ENCODE data around the gene AGTPBP1. TPM values are rescaled to one million over a fixed set of nuclear protein-coding genes. Genes with fewer than 3 reads are reported as not detected.
A peak's percentile ranks its signal among the peaks of the same experiment; 100 is the strongest.

The AGTPBP1 gene
- total RNA-seq, 1 donor from 2014 or later: 37.9 TPM

DNA sequence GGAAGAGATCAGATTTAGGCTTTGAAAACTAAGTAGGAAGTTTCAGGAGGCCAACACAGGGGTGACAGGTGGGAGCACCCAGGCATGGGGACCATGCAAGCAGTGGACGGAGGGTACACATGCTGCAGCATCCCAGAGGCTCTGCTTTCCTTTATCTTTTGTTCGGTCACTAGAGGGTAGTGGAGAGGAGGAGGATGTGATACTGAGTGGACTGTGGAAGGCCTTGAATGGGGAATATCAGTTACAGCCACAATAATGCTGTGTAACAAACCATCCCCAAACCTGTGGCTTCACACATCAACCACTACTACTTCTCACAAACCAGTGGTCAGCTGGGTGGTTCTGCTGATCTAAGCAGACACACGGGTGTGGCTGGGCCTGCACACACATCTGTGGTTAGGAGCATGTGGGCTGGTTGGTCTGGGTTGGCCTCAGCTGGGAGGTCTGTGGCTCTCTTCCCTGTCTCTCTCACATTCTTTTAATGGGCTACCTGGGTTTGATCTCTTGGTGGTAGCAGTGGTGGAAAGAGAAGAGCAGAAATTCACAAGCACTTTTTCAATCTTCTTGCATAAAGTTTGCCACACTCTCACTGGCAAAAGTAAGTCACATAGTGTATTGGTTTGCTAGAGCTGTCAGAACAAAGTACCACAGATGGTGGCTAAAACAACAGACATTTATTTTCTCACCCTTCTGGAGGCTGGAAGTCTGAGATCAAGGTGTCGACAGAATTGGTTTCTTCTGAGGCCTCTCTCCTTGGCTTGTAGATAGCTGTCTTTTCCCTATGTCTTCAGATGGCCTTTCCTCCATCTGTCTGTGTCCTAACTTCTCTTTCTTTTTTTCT is 238.7 kb downstream of the AGTPBP1 start:
- DNase-seq (ENCODE audit: low read depth): peak; percentile 4

GRCh38 chr9:85501882-85502281 is 239.9 kb downstream of the AGTPBP1 start:
- DNase-seq (ENCODE audit: low read depth): no peak

DNA sequence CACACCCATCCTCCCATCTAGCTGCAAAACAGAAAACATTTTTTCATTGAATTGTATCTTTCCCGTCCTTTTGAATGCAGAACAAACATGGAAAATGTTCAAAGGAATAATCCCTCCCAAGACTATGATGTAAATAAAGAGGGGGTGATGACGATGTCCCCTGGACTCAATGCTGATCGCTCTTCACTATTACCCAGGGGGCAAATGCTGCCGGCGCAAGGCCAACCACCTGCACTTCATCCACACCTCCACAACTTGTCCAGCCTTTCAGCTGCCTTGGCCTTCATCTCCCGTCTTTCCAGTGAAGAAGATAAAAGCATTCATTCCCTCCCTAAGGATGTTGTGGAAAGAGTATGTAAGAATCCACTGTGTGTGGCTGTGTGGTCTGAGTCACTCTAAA is 240.3 kb downstream of the AGTPBP1 start:
- no peak for DNase-seq (ENCODE audit: low read depth)

Other genes starting within 250 kb of the AGTPBP1 start
- 35.1 and 47.5 TPM in 2 replicates for gene NAA35, start 199.2 kb upstream of the AGTPBP1 start, total RNA-seq

Measured in renal cortical epithelial cell (primary cell).